ENCODE data around the gene RNF38. TPM values are rescaled to one million over a fixed set of nuclear protein-coding genes. Genes with fewer than 3 reads are reported as not detected.
"Not testable (repeated sequence)": the region's sequence is repeated elsewhere in the genome, so short reads cannot be mapped to it uniquely, and the experiment has no call there.

The RNF38 gene
- total RNA-seq, 2 donors from 2014 or later: 27.8 to 99.6 TPM

DNA sequence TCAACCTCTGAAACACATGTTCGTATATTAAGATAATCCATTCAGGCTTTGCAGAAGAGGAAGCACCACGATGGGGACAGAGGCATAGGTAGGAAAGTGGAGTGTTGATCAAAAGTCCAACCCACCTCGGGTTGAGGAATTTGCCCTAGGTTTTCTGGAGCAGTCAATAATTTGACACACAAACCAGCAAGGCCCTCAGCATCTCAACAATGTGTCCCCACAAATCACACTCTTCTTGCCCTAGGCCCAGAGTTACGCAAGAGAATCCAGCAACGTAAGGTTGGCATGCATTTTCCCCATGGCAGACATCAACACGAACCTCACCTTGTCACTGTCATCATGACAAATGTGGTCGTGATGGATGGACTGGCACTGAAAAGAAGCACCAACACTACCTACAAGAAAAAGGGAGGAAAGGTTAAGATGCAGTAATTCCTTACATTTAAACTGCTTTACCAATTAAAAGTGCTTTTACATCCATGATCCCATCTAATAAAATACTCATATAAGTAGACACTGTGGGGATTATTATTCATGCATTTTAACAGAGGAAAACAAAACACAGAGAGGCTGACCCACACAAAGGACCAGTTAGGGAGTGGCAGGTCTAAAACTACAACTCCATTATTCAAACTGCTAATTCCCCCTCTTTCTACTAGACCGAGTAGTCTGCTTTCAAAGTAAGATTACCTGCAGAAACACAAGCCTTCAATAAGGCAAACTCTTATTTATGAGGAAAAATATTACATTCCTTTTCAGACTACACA is 24.4 kb upstream of the RNF38 start:
- intact Hi-C loops (cut with DNase I): no loop called here

DNA sequence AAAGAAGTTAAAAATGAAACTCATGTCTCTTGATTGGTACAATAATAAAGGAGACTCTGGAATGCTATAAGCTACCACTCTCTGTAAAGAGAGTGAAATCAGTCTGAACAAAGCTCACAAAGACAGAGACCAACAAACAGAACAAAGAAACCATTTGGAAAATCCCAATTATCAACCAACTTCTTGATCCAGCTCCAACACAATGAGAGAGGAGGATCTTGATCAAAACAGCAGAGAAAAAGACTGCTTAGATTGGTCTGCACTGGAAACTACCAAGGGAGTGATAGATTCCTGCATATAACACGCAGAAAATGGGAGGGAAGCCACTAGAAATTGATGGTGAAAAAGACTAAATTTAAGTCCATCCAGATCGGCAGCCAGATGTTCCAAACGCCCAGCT is 23.1 kb upstream of the RNF38 start:
- no peaks in the 10 kb centered on the region for H3K36me3 ChIP-seq
- intact Hi-C loops (cut with DNase I): no loop called here
- TF ChIP-seq POLR2A (IDR thresholded peaks at IDR 0.05): no peak
- TF ChIP-seq, protein P1, sequence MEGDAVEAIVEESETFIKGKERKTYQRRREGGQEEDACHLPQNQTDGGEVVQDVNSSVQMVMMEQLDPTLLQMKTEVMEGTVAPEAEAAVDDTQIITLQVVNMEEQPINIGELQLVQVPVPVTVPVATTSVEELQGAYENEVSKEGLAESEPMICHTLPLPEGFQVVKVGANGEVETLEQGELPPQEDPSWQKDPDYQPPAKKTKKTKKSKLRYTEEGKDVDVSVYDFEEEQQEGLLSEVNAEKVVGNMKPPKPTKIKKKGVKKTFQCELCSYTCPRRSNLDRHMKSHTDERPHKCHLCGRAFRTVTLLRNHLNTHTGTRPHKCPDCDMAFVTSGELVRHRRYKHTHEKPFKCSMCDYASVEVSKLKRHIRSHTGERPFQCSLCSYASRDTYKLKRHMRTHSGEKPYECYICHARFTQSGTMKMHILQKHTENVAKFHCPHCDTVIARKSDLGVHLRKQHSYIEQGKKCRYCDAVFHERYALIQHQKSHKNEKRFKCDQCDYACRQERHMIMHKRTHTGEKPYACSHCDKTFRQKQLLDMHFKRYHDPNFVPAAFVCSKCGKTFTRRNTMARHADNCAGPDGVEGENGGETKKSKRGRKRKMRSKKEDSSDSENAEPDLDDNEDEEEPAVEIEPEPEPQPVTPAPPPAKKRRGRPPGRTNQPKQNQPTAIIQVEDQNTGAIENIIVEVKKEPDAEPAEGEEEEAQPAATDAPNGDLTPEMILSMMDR (IDR thresholded peaks at IDR 0.05): no peak
- no peak for TF ChIP-seq POLR2AphosphoS5 (IDR thresholded peaks at IDR 0.05)
- H3K27me3 ChIP-seq (replicated peaks; ENCODE audit: insufficient read depth): no peaks in the 10 kb centered on the region
- H3K4me3 ChIP-seq: no peak overlapping the region
- H3K4me1 ChIP-seq (replicated peaks): peaks cover 16% of the 10 kb centered on the region
- no peaks in the 10 kb centered on the region for H3K9me3 ChIP-seq
- DNase-seq (ENCODE audit: low spot score): no peak
- H3K27ac ChIP-seq: no peak overlapping the region
- WGBS: 86% methylated on average over 3 of the region's 3 CpGs

More for the DNA sequence above, 24.4 kb upstream of the RNF38 start:
- Histone ChIP-seq H3K27ac (no peak overlapping the region), H3K27me3 (replicated peaks; ENCODE audit: insufficient read depth) (no peaks in the 10 kb centered on the region), H3K9me3 (no peaks in the 10 kb centered on the region), H3K36me3 (no peaks in the 10 kb centered on the region), H3K4me1 (replicated peaks) (peaks cover 3% of the 10 kb centered on the region), H3K4me3 (no peak overlapping the region)
- 76% methylated on average over 8 of the region's 8 CpGs for WGBS
- DNase-seq (ENCODE audit: low spot score): no peak
- TF ChIP-seq, protein P1 (IDR thresholded peaks at IDR 0.05): no peak
- TF ChIP-seq POLR2AphosphoS5 (IDR thresholded peaks at IDR 0.05): no peak
- no peak for TF ChIP-seq POLR2A (IDR thresholded peaks at IDR 0.05)

DNA sequence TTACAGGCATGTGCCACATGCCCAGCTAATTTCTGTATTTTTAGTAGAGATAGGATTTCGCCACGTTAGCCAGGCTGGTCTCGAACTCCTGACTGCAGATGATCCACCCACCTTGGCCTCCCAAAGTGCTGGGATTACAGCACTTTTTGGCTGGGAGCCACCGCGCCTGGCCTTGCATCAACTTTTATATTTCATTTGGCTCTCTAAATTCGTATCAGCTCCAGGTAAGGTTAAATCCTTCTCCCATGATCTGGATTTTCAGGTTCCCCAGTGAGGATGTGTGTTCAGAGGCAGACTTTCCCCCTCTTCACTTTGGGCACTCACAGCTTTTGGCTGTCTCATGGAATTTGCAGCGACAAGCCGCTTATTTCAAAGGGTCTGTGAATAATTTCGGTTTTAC is 16.8 kb upstream of the RNF38 start:
- TF ChIP-seq POLR2A (IDR thresholded peaks at IDR 0.05) (no peak), POLR2AphosphoS5 (IDR thresholded peaks at IDR 0.05) (peak; percentile 72)
- Histone ChIP-seq H3K9me3 (no peaks in the 10 kb centered on the region), H3K4me3 (no peak overlapping the region), H3K36me3 (no peaks in the 10 kb centered on the region), H3K27me3 (replicated peaks; ENCODE audit: insufficient read depth) (no peaks in the 10 kb centered on the region), H3K4me1 (replicated peaks) (peaks cover 17% of the 10 kb centered on the region), H3K27ac (peak overlapping the region; percentile 41 to 72)
- intact Hi-C loops (cut with DNase I): no loop called here
- peak; percentile 73 for DNase-seq (ENCODE audit: low spot score)
- whole genome bisulfite sequencing: 53% methylated on average over 9 of the region's 9 CpGs

DNA sequence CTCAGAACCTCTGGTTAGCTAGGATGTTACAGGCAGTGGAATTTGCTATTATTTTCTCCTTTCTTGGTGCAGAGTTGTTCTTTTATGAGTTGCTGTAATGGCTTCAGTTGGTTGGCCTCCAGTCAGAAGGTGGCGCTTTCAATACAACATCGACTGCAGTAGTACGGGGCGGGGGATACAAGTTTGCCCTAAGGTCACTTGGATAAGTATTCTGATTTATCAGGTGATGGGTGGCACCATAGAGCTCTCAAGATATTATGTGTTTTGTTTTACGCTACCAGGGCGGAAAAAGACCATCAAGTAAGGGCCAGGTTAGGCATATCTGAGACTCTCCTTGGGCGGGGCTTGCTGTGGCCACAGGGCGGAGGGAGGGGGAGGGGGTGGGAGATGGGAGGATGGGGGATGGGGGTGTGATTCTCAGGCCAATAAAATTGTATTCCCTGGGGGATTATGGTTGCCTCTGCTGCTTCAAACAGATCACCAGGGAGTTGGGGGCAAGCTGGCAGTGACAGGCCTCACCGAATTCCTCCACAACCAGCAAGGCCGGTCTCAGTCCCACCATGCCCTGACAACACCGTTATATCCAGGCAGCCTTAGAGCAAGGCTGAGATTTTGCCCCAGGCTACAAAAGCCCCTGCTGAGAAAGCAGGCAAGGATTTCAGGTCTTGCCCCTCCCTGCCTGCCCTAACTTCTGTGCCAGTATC is 15.9 kb upstream of the RNF38 start:
- WGBS: 95% methylated on average over 11 of the region's 11 CpGs
- TF ChIP-seq, protein P1 (IDR thresholded peaks at IDR 0.05): no peak
- TF ChIP-seq POLR2A (IDR thresholded peaks at IDR 0.05) (no peak), POLR2AphosphoS5 (IDR thresholded peaks at IDR 0.05) (no peak)
- intact Hi-C loops (cut with DNase I): no loop called here
- Histone ChIP-seq H3K27me3 (replicated peaks; ENCODE audit: insufficient read depth) (no peaks in the 10 kb centered on the region), H3K4me3 (no peak overlapping the region), H3K4me1 (replicated peaks) (peaks cover 17% of the 10 kb centered on the region), H3K9me3 (no peaks in the 10 kb centered on the region), H3K36me3 (no peaks in the 10 kb centered on the region), H3K27ac (no peak overlapping the region)
- no peak for DNase-seq (ENCODE audit: low spot score)

DNA sequence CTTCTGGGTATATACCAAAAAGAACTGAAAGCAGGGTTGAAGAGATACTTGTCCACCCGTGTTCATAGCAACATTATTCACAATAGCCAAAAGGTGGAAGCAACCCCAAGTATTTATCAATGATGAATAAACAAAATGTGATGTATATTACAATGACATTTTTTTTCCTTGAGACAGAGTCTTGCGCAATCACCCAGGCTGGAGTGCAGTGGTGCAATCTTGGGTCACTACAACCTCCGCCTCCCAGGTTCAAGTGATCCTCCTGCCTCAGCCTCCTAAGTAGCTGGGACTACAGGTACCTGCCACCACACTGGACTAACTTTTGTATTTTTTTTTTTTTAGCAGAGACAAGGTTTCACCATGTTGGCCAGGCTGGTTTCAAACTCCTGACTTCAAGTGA is 11.3 kb upstream of the RNF38 start:
- H3K27ac ChIP-seq; intact Hi-C loops (cut with DNase I); H3K9me3 ChIP-seq; H3K4me3 ChIP-seq; H3K4me1 ChIP-seq (replicated peaks); DNase-seq (ENCODE audit: low spot score); H3K27me3 ChIP-seq (replicated peaks; ENCODE audit: insufficient read depth); H3K36me3 ChIP-seq: not testable (repeated sequence)
- WGBS: 99% methylated on average over 3 of the region's 3 CpGs

DNA sequence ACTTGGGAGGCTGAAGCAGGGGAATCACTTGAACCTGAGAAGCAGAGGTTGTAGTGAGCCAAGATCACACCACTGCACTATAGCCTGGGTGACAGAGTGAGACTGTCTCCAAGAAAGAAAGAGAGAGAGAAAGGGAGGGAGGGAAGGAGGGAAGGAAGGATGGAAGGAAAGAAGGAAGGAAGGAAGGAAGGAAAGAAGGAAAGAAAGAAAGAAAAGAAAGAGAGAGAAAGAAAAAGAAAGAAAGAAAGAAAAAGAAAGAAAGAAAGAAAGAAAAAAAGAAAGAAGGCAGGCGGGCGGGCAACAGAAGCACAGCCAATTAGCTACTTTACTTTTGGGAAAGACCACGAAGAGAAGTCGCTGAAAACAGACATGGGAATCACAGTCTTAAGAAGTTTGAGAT is 9.0 kb upstream of the RNF38 start:
- not testable (repeated sequence) for H3K4me3 ChIP-seq; H3K27me3 ChIP-seq (replicated peaks; ENCODE audit: insufficient read depth); DNase-seq (ENCODE audit: low spot score); H3K4me1 ChIP-seq (replicated peaks); H3K27ac ChIP-seq; H3K36me3 ChIP-seq; H3K9me3 ChIP-seq
- 95% methylated on average over 4 of the region's 4 CpGs for WGBS
- intact Hi-C loops (cut with DNase I): loop anchor here (5.0 kb wide), 1 partner anchor 38 kb away; no protein-coding TSS in a partner anchor

All from prostate gland (tissue), 2 donors.